A549 treated with DMSO at 1 μM for 4 hours (cell line): ENCODE data around the gene NXPH2. TPM values are rescaled to one million over a fixed set of nuclear protein-coding genes. Genes with fewer than 3 reads are reported as not detected.

Experiments
- total RNA-seq: library from RNA; stranded (reverse); fragments of 200-300 nt; extraction: Qiagen RNA extraction; gene quantifications from 5 replicates; pipeline ENCODE4 v1.2.3, GENCODE V29; 2022; ENCODE audit warnings: low read depth

The NXPH2 gene
- not detected in 5 replicates for total RNA-seq

DNA sequence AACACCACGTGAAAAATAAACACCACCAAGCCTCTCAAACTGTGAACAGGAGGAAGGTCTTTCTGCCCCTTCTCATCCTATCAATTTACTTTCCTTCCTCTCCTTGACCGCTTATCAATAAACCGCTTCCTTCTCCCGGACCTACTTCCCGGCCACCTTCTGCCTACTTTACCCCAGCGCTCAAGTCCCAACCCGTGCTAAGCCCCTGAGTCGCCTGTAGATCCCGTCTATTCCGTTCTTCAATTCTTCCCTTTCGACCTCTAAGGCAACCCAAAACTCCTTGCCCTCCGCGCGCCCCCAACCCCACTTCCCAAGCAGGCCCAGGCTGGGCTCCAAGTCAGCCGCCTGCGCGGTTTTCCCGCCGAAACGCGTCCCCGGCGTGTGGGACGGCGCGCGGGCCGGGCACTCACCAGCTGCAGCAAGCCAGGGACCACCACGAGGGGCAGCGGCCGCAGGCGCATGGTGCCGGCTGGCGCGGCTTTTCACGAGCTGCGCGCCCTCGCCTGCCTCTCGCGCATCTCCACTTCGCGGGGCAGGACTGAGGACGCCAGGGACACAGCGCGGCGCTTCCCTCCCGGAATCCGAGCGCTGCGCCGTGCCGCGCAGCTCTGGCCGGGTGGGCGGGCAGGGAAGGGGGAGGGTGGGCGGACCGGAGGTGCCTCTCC, at the start of gene NXPH2:
Gene NXPH2, minus strand, starts transcription at position 610 of the 665 bp plus-strand sequence. Its CDS starts 149 bp downstream, at position 461.

